ENCODE data around the gene SEC61B.

The SEC61B gene

GRCh38 chr9:99213197-99213596 lies 8.9 kb upstream of the SEC61B start:
- Histone ChIP-seq H3K27ac (ENCODE audit: low read depth, low read length) (no peak overlapping the region), H3K9me3 (ENCODE audit: control insufficient read depth in 5 of 5, low read length in 5 of 5) (no peaks in the 10 kb centered on the region), H3K4me3 (ENCODE audit: low read depth in 1 of 5, low read length in 5 of 5) (no peak overlapping the region), H3K27me3 (ENCODE audit: control insufficient read depth in 5 of 5, insufficient read depth in 4 of 5, low read length in 5 of 5) (no peaks in the 10 kb centered on the region), H3K9ac (ENCODE audit: low read length in 5 of 5) (no peak overlapping the region), H3K36me3 (ENCODE audit: control insufficient read depth in 5 of 5, insufficient read depth in 5 of 5, low read length in 5 of 5) (peaks cover 4 to 18% (median 7%) of the 10 kb centered on the region in 5 donors), H3K4me1 (ENCODE audit: control insufficient read depth in 5 of 5, insufficient read depth in 5 of 5, low read length in 5 of 5) (no peaks in the 10 kb centered on the region)

GRCh38 chr9:99216073-99216472 lies 6.0 kb upstream of the SEC61B start:
- Histone ChIP-seq H3K4me3 (ENCODE audit: low read depth in 1 of 5, low read length in 5 of 5) (no peak overlapping the region), H3K27me3 (ENCODE audit: control insufficient read depth in 5 of 5, insufficient read depth in 4 of 5, low read length in 5 of 5) (no peaks in the 10 kb centered on the region), H3K27ac (ENCODE audit: low read depth, low read length) (no peak overlapping the region), H3K4me1 (ENCODE audit: control insufficient read depth in 5 of 5, insufficient read depth in 5 of 5, low read length in 5 of 5) (peaks cover 0 to 16% (median 15%) of the 10 kb centered on the region in 5 donors), H3K9me3 (ENCODE audit: control insufficient read depth in 5 of 5, low read length in 5 of 5) (no peaks in the 10 kb centered on the region), H3K36me3 (ENCODE audit: control insufficient read depth in 5 of 5, insufficient read depth in 5 of 5, low read length in 5 of 5) (peaks cover 5 to 24% (median 10%) of the 10 kb centered on the region in 5 donors), H3K9ac (ENCODE audit: low read length in 5 of 5) (no peak overlapping the region)

GRCh38 chr9:99220011-99220410 lies 2.1 kb upstream of the SEC61B start:
- peak overlapping the region in 1 of 5 donors; percentile 38 for H3K9ac ChIP-seq (ENCODE audit: low read length in 5 of 5)
- no peaks in the 10 kb centered on the region for H3K9me3 ChIP-seq (ENCODE audit: control insufficient read depth in 5 of 5, low read length in 5 of 5)
- peaks cover 2 to 46% (median 42%) of the 10 kb centered on the region in 5 donors for H3K4me1 ChIP-seq (ENCODE audit: control insufficient read depth in 5 of 5, insufficient read depth in 5 of 5, low read length in 5 of 5)
- H3K36me3 ChIP-seq (ENCODE audit: control insufficient read depth in 5 of 5, insufficient read depth in 5 of 5, low read length in 5 of 5) = peaks cover 4 to 20% (median 16%) of the 10 kb centered on the region in 5 donors
- H3K4me3 ChIP-seq (ENCODE audit: low read depth in 1 of 5, low read length in 5 of 5) = no peak overlapping the region
- no peaks in the 10 kb centered on the region for H3K27me3 ChIP-seq (ENCODE audit: control insufficient read depth in 5 of 5, insufficient read depth in 4 of 5, low read length in 5 of 5)
- H3K27ac ChIP-seq (ENCODE audit: low read depth, low read length) = no peak overlapping the region

GRCh38 chr9:99221266-99221620 lies 839 bp upstream of the SEC61B start:
- H3K4me3 ChIP-seq (ENCODE audit: low read depth in 1 of 5, low read length in 5 of 5) = peak overlapping the region; percentile 83 to 99 (median 95)

GRCh38 chr9:99222416-99223270 lies 561 bp downstream of the SEC61B start:
- Histone ChIP-seq H3K27me3 (ENCODE audit: control insufficient read depth in 5 of 5, insufficient read depth in 4 of 5, low read length in 5 of 5) (no peaks in the 10 kb centered on the region), H3K27ac (ENCODE audit: low read depth, low read length) (peak overlapping the region; percentile 99), H3K9me3 (ENCODE audit: control insufficient read depth in 5 of 5, low read length in 5 of 5) (no peaks in the 10 kb centered on the region), H3K9ac (ENCODE audit: low read length in 5 of 5) (peak overlapping the region; percentile 83 to 100 (median 99)), H3K4me3 (ENCODE audit: low read depth in 1 of 5, low read length in 5 of 5) (peak overlapping the region; percentile 91 to 99 (median 98)), H3K4me1 (ENCODE audit: control insufficient read depth in 5 of 5, insufficient read depth in 5 of 5, low read length in 5 of 5) (peaks cover 2 to 59% (median 54%) of the 10 kb centered on the region in 5 donors), H3K36me3 (ENCODE audit: control insufficient read depth in 5 of 5, insufficient read depth in 5 of 5, low read length in 5 of 5) (peaks cover 0 to 30% (median 15%) of the 10 kb centered on the region in 5 donors)

More at GRCh38 chr9:99221266-99221620, 839 bp upstream of the SEC61B start:
- peak overlapping the region; percentile 70 to 100 (median 99) for H3K9ac ChIP-seq (ENCODE audit: low read length in 5 of 5)
- H3K9me3 ChIP-seq (ENCODE audit: control insufficient read depth in 5 of 5, low read length in 5 of 5) = no peaks in the 10 kb centered on the region
- H3K27me3 ChIP-seq (ENCODE audit: control insufficient read depth in 5 of 5, insufficient read depth in 4 of 5, low read length in 5 of 5) = no peaks in the 10 kb centered on the region
- H3K27ac ChIP-seq (ENCODE audit: low read depth, low read length) = peak overlapping the region; percentile 99
- H3K4me1 ChIP-seq (ENCODE audit: control insufficient read depth in 5 of 5, insufficient read depth in 5 of 5, low read length in 5 of 5) = peaks cover 2 to 56% (median 51%) of the 10 kb centered on the region in 5 donors
- peaks cover 0 to 22% (median 15%) of the 10 kb centered on the region in 5 donors for H3K36me3 ChIP-seq (ENCODE audit: control insufficient read depth in 5 of 5, insufficient read depth in 5 of 5, low read length in 5 of 5)

GRCh38 chr9:99224445-99224844 lies 2.4 kb downstream of the SEC61B start:
- H3K27me3 ChIP-seq (ENCODE audit: control insufficient read depth in 5 of 5, insufficient read depth in 4 of 5, low read length in 5 of 5) = no peaks in the 10 kb centered on the region
- H3K36me3 ChIP-seq (ENCODE audit: control insufficient read depth in 5 of 5, insufficient read depth in 5 of 5, low read length in 5 of 5) = peaks cover 6 to 33% (median 24%) of the 10 kb centered on the region in 5 donors
- H3K9ac ChIP-seq (ENCODE audit: low read length in 5 of 5) = peak overlapping the region in 2 of 5 donors; percentile 3 to 4
- no peak overlapping the region for H3K27ac ChIP-seq (ENCODE audit: low read depth, low read length)
- H3K4me3 ChIP-seq (ENCODE audit: low read depth in 1 of 5, low read length in 5 of 5) = no peak overlapping the region
- no peaks in the 10 kb centered on the region for H3K9me3 ChIP-seq (ENCODE audit: control insufficient read depth in 5 of 5, low read length in 5 of 5)
- H3K4me1 ChIP-seq (ENCODE audit: control insufficient read depth in 5 of 5, insufficient read depth in 5 of 5, low read length in 5 of 5) = peaks cover 2 to 58% (median 54%) of the 10 kb centered on the region in 5 donors

GRCh38 chr9:99226054-99226453 lies 4.0 kb downstream of the SEC61B start:
- Histone ChIP-seq H3K36me3 (ENCODE audit: control insufficient read depth in 5 of 5, insufficient read depth in 5 of 5, low read length in 5 of 5) (peaks cover 18 to 46% (median 36%) of the 10 kb centered on the region in 5 donors), H3K9ac (ENCODE audit: low read length in 5 of 5) (no peak overlapping the region), H3K9me3 (ENCODE audit: control insufficient read depth in 5 of 5, low read length in 5 of 5) (no peaks in the 10 kb centered on the region), H3K4me1 (ENCODE audit: control insufficient read depth in 5 of 5, insufficient read depth in 5 of 5, low read length in 5 of 5) (peaks cover 2 to 44% (median 38%) of the 10 kb centered on the region in 5 donors), H3K27me3 (ENCODE audit: control insufficient read depth in 5 of 5, insufficient read depth in 4 of 5, low read length in 5 of 5) (no peaks in the 10 kb centered on the region), H3K4me3 (ENCODE audit: low read depth in 1 of 5, low read length in 5 of 5) (no peak overlapping the region), H3K27ac (ENCODE audit: low read depth, low read length) (peak overlapping the region; percentile 8)

- peaks cover 37 to 70% (median 52%) of the 10 kb centered on the region in 5 donors for H3K36me3 ChIP-seq (ENCODE audit: control insufficient read depth in 5 of 5, insufficient read depth in 5 of 5, low read length in 5 of 5)
- no peak overlapping the region for H3K9ac ChIP-seq (ENCODE audit: low read length in 5 of 5)
- H3K9me3 ChIP-seq (ENCODE audit: control insufficient read depth in 5 of 5, low read length in 5 of 5) = no peaks in the 10 kb centered on the region
- no peak overlapping the region for H3K4me3 ChIP-seq (ENCODE audit: low read depth in 1 of 5, low read length in 5 of 5)
- H3K27ac ChIP-seq (ENCODE audit: low read depth, low read length) = no peak overlapping the region
- no peaks in the 10 kb centered on the region for H3K27me3 ChIP-seq (ENCODE audit: control insufficient read depth in 5 of 5, insufficient read depth in 4 of 5, low read length in 5 of 5)
- H3K4me1 ChIP-seq (ENCODE audit: control insufficient read depth in 5 of 5, insufficient read depth in 5 of 5, low read length in 5 of 5) = peaks cover 0 to 15% (median 10%) of the 10 kb centered on the region in 5 donors
These were observed 8.1 kb downstream of the SEC61B start for GRCh38 chr9:99230206-99230605.

GRCh38 chr9:99231711-99232110 lies 9.6 kb downstream of the SEC61B start:
- H3K4me1 ChIP-seq (ENCODE audit: control insufficient read depth in 5 of 5, insufficient read depth in 5 of 5, low read length in 5 of 5) = peaks cover 0 to 2% (median 0%) of the 10 kb centered on the region in 5 donors
- H3K36me3 ChIP-seq (ENCODE audit: control insufficient read depth in 5 of 5, insufficient read depth in 5 of 5, low read length in 5 of 5) = peaks cover 37 to 60% (median 47%) of the 10 kb centered on the region in 5 donors

GRCh38 chr9:99234618-99235017 lies 12.5 kb downstream of the SEC61B start:
- peaks cover 0 to 2% (median 0%) of the 10 kb centered on the region in 5 donors for H3K4me1 ChIP-seq (ENCODE audit: control insufficient read depth in 5 of 5, insufficient read depth in 5 of 5, low read length in 5 of 5)
- no peak overlapping the region for H3K4me3 ChIP-seq (ENCODE audit: low read depth in 1 of 5, low read length in 5 of 5)
- H3K27me3 ChIP-seq (ENCODE audit: control insufficient read depth in 5 of 5, insufficient read depth in 4 of 5, low read length in 5 of 5) = no peaks in the 10 kb centered on the region
- no peaks in the 10 kb centered on the region for H3K9me3 ChIP-seq (ENCODE audit: control insufficient read depth in 5 of 5, low read length in 5 of 5)
- peaks cover 24 to 46% (median 39%) of the 10 kb centered on the region in 5 donors for H3K36me3 ChIP-seq (ENCODE audit: control insufficient read depth in 5 of 5, insufficient read depth in 5 of 5, low read length in 5 of 5)
- no peak overlapping the region for H3K27ac ChIP-seq (ENCODE audit: low read depth, low read length)
- no peak overlapping the region for H3K9ac ChIP-seq (ENCODE audit: low read length in 5 of 5)

More at GRCh38 chr9:99231711-99232110, 9.6 kb downstream of the SEC61B start:
- Histone ChIP-seq H3K9me3 (ENCODE audit: control insufficient read depth in 5 of 5, low read length in 5 of 5) (no peaks in the 10 kb centered on the region), H3K9ac (ENCODE audit: low read length in 5 of 5) (no peak overlapping the region), H3K27ac (ENCODE audit: low read depth, low read length) (no peak overlapping the region), H3K4me3 (ENCODE audit: low read depth in 1 of 5, low read length in 5 of 5) (no peak overlapping the region), H3K27me3 (ENCODE audit: control insufficient read depth in 5 of 5, insufficient read depth in 4 of 5, low read length in 5 of 5) (no peaks in the 10 kb centered on the region)

All from subcutaneous abdominal adipose tissue (tissue), 5 donors.